ENCODE results near the gene C1orf146.

The C1orf146 gene

GRCh38 chr1:92194511-92194910 is 23.2 kb upstream of the C1orf146 start:
- TF ChIP-seq OSR1 (CRISPR knock-in tag; IDR thresholded peaks at IDR 0.05) (no peak), GLIS3 (CRISPR knock-in tag; IDR thresholded peaks at IDR 0.05) (no peak)
- no peak for ATAC-seq

- ATAC-seq: no peak
- no peak for TF ChIP-seq PATZ1 (CRISPR knock-in tag; IDR thresholded peaks at IDR 0.05; ENCODE audit: borderline replicate concordance)
- no peak for TF ChIP-seq POU6F1 (CRISPR knock-in tag; IDR thresholded peaks at IDR 0.05; ENCODE audit: borderline replicate concordance, low read depth)
- TF ChIP-seq ISL1 (CRISPR knock-in tag; IDR thresholded peaks at IDR 0.05): no peak
- no peak for TF ChIP-seq ZNF8 (CRISPR knock-in tag; IDR thresholded peaks at IDR 0.05)
- no peak for TF ChIP-seq SNAI2 (CRISPR knock-in tag; IDR thresholded peaks at IDR 0.05)
- no peak for TF ChIP-seq ARNTL (CRISPR knock-in tag; IDR thresholded peaks at IDR 0.05; ENCODE audit: borderline replicate concordance, low read depth)
- no peak for TF ChIP-seq CREB5 (CRISPR knock-in tag; IDR thresholded peaks at IDR 0.05; ENCODE audit: low read depth)
- no peak for TF ChIP-seq CSDC2 (CRISPR knock-in tag; IDR thresholded peaks at IDR 0.05)
These were observed 15.7 kb upstream of the C1orf146 start for GRCh38 chr1:92201973-92202372.

GRCh38 chr1:92203105-92203504 is 14.6 kb upstream of the C1orf146 start:
- no peak for ATAC-seq
- TF ChIP-seq CREB5 (CRISPR knock-in tag; IDR thresholded peaks at IDR 0.05; ENCODE audit: low read depth) (no peak), ZNF70 (CRISPR knock-in tag; IDR thresholded peaks at IDR 0.05) (no peak), POU6F1 (CRISPR knock-in tag; IDR thresholded peaks at IDR 0.05; ENCODE audit: borderline replicate concordance, low read depth) (no peak), CSRNP3 (CRISPR knock-in tag; IDR thresholded peaks at IDR 0.05) (no peak), TOX (CRISPR knock-in tag; IDR thresholded peaks at IDR 0.05; ENCODE audit: borderline replicate concordance) (no peak), BACH2 (CRISPR knock-in tag; IDR thresholded peaks at IDR 0.05; ENCODE audit: borderline replicate concordance) (no peak), ZC3H10 (CRISPR knock-in tag; IDR thresholded peaks at IDR 0.05) (no peak), ZFP3 (CRISPR knock-in tag; IDR thresholded peaks at IDR 0.05) (no peak), ISL1 (CRISPR knock-in tag; IDR thresholded peaks at IDR 0.05) (no peak), SNAI2 (CRISPR knock-in tag; IDR thresholded peaks at IDR 0.05) (no peak), ZNF8 (CRISPR knock-in tag; IDR thresholded peaks at IDR 0.05) (no peak), ZNF565 (CRISPR knock-in tag; conservative IDR thresholded peaks at IDR 0.05; ENCODE audit: low read depth) (no peak), ESRRG (CRISPR knock-in tag; IDR thresholded peaks at IDR 0.05) (no peak), OSR1 (CRISPR knock-in tag; IDR thresholded peaks at IDR 0.05) (no peak), CSDC2 (CRISPR knock-in tag; IDR thresholded peaks at IDR 0.05) (no peak), TCF4 (CRISPR knock-in tag; IDR thresholded peaks at IDR 0.05; ENCODE audit: borderline replicate concordance) (no peak), RARB (CRISPR knock-in tag; IDR thresholded peaks at IDR 0.05) (no peak), PPARA (CRISPR knock-in tag; IDR thresholded peaks at IDR 0.05; ENCODE audit: borderline replicate concordance) (no peak), ZFP30 (CRISPR knock-in tag; IDR thresholded peaks at IDR 0.05) (no peak)

Data from SK-N-SH treated with all-trans-retinoic acid at 6 μM for 48 hours (cell line).